Hepatocyte (in vitro differentiated cells): Measurements from ENCODE around the gene ARL15.

ENCODE experiments used
- EZH2 ChIP-seq: fragments of 200-600 bp; sonication (generic); IDR thresholded peaks from 2 replicates; pipeline ENCODE4 v1.6.1; 2016; ENCODE audit warnings: antibody characterized with exemption, mild to moderate bottlenecking, borderline replicate concordance
- EZH2phosphoT487 ChIP-seq: fragments of 200-600 bp; sonication (generic); IDR thresholded peaks from one replicate; pipeline ENCODE4 v1.6.1; 2018; ENCODE audit warnings: antibody characterized with exemption, mild to moderate bottlenecking, low read depth, moderate library complexity; ENCODE audit not compliant: unreplicated experiment, severe bottlenecking
- TF ChIP-seq, protein P1 (sequence below): fragments of 200-600 bp; sonication (generic); IDR thresholded peaks from 2 replicates; pipeline ENCODE4 v1.5.1; 2016; ENCODE audit warnings: antibody characterized with exemption, mild to moderate bottlenecking; ENCODE audit not compliant: poor library complexity

DNA sequence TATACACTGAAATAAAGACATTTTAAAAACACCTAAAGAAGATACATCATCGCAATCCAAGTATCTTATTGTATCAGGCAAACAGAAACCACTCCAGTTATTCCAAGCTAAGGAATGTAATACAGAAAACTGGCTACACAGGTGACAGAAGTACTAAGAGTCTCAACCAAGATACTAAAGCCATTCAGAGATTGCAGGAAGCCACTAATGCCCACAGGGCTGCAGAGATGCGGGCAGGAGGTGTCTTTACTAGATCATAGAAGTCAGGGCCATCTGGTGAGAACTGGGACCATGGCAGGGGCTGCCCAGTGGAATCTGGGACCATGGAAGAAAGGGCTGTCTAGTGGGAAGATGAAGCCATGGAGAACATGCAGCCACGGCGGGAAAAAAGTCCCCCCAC lies 384.3 kb downstream of the ARL15 start:
- TF ChIP-seq, protein P1, sequence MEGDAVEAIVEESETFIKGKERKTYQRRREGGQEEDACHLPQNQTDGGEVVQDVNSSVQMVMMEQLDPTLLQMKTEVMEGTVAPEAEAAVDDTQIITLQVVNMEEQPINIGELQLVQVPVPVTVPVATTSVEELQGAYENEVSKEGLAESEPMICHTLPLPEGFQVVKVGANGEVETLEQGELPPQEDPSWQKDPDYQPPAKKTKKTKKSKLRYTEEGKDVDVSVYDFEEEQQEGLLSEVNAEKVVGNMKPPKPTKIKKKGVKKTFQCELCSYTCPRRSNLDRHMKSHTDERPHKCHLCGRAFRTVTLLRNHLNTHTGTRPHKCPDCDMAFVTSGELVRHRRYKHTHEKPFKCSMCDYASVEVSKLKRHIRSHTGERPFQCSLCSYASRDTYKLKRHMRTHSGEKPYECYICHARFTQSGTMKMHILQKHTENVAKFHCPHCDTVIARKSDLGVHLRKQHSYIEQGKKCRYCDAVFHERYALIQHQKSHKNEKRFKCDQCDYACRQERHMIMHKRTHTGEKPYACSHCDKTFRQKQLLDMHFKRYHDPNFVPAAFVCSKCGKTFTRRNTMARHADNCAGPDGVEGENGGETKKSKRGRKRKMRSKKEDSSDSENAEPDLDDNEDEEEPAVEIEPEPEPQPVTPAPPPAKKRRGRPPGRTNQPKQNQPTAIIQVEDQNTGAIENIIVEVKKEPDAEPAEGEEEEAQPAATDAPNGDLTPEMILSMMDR, result no peak
- TF ChIP-seq EZH2phosphoT487, result no peak
- no peak for TF ChIP-seq EZH2
